Islet of Langerhans (tissue), 1 donor: ENCODE data around the gene RALGPS1.
"Not testable (repeated sequence)": the region's sequence is repeated elsewhere in the genome, so short reads cannot be mapped to it uniquely, and the experiment has no call there.

Experiments used
- FAIRE-seq: peaks from one replicate; lab custom pipeline; 2011; peaks lifted over from hg19 to GRCh38; lab: Jason Lieb, UNC

The RALGPS1 gene

DNA sequence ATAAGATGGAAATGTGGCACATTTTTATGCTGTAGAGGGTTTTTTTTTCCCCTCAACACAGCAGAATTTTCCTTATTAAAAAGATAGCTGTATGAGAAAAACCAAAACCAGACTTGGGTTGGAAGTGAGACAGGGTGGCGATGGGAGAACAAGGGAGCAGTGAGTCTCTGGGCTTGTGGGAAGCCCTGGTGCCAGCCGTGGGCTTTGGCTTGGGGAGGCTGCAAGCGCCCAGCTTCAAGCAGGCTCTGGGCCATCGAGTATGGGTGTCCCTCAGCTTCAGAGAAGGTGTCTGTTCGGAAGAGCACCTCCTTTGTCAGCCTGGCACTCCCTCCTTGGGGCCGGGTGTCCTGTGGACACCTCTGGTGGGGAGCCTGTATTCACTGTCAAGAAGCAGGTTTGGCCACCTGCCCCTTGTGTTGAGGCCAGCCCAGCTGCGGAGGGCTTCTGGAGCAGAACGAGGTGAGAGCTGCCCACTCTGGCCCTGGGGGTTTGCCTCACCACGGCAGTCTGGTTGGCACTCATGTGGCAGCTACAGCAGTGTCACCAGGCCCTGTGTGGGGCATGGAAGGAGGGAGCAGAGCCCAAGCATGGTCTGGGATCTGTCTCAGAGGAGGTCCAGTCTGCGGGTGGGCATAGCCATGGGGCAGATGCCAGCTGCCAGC, 245.5 kb downstream of the RALGPS1 start:
- FAIRE-seq: no peak

DNA sequence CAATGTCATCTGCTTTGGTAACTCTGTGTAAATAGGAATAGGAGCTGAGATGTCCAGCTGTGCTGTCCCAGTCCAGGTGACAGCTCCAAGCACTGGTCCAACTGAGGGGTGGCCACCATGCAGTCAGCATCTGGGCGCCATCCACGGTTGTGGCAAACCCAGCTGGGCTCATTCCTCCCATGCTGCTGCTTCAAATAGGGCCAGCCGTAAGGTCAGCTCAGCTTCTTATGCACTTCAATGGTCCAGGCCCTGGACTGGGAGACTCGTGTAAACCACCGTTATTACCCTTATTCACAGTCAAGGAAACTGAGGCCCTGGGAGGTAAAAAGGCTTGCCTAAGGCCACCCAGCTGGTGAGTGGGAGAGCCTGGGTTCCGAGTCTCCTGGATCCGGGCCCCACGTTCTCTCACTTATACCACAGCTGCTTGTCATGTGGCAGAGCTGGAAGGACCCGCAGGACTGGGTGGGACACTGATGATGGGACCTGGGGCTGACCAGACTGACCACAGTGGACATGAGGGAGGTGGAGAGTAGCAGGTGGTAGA, 246.6 kb downstream of the RALGPS1 start:
- no peak for FAIRE-seq

DNA sequence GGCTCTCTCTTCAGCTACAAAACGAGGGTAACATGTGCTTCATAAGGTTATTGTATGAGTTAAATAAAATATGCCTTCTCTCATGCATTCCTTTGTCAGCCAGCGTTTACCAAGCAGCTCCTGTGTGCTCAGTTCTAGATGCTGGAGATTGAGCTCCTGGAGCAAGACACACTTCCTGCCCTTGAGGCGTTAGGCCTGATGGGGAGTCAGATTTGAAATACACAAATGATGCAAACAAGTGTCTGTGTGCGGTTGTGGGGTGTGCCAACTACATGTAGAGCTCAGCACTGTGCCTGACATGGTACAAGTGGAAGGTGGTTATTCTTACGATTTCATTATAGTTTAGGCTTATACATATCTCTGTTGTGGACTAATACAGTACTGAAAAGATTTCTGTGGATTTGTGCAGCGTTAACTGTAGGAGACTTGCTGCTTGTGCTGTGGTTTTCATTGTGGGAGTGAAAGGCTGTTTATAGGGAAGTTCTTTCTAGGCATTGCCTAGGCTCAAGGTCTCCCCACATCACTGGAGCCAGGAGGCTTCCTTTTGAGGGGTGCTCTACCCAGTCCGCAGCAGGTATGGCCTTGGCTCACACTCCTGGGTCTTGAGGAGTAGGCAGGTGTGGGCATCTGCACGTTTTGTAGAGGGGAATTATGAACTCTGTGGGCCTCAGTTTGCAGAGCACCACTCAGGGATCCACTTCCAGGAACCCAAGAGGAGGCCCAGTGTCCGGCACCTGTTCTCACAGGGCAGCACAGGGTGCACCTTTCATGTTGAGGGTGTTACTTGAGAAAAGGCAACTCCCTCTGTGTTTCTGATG, 247.7 kb downstream of the RALGPS1 start:
- no peak for FAIRE-seq

DNA sequence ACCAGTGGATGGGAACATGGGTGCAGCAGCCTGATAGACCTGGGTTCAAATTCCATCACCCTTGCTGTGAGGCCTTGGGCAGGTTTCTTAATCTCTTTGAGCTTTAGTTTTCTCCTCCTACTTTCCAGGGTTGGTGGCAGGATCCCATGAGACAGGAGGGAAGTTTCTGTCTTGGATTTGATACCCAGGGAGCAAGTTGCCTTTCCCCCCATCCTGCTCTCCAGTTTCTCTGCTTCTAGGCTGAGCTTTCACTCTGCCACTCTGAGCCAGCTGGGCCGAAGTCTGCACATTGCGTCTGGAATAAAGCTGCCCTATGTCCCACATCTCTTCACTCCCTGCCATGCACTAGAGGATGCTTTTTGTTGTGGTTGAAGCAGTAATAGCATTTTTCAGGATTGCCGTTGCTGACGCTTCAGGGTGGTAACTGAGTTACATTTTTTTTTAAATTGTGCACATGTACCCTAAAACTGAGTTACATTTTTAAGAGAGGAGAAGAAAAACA, 248.3 kb downstream of the RALGPS1 start:
- FAIRE-seq: no peak

DNA sequence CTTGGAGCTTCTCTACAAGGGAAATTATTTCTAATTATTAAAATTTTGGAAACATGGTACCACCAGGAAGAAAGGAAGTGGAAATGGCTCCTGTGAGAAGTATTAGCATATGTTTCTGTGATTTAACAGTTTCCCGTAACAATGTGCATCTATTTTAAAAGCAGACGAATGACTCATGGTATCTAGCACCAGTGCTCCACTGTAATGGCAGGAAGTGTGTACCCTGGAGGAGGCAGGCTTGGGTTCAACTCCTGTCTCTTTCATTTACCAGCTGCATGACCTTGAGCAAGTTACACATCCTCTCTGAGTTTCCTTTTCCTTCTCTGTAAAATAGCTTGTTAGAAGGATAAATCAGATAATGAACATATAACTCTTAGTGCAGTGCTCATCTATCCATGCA, 248.8 kb downstream of the RALGPS1 start:
- no peak for FAIRE-seq

DNA sequence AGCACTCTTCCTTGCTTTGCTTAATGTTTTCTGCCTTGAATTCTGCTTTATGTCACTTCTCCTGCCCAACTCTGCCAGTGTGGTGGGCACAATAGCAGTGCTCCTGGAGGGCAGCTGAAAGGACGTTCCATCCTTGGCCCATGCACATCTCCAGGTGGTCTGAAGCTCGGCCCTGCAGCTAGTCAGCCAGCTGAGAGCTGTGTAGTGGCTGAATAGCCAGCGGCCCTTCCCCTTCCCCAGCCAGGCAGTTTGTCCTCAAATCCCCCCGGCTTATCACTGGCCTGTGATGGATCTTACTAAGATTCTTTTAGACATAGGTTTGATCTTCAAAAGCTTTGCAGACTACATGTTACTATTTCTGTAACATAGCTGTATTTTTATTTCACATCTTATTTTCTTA, 250.5 kb downstream of the RALGPS1 start:
- FAIRE-seq: no peak

DNA sequence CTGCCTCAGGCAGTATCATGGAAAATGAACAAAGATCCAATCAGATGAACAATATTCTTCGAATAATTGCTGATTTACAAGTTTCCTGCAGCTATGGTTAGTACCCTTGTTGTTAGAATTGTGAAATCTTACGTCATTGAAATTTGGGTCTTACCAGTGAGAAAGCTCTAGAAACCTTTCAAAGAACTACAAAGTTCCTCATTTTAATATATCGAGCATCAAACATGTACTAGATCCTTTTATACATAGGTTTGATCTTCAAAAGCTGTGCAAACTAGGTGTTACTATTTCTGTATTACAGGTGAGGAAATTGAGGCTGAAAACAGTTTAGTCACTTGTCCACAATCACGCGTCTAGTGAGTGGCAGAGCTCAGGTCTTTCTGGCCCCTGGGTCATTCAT, 251.5 kb downstream of the RALGPS1 start:
- no peak for FAIRE-seq

DNA sequence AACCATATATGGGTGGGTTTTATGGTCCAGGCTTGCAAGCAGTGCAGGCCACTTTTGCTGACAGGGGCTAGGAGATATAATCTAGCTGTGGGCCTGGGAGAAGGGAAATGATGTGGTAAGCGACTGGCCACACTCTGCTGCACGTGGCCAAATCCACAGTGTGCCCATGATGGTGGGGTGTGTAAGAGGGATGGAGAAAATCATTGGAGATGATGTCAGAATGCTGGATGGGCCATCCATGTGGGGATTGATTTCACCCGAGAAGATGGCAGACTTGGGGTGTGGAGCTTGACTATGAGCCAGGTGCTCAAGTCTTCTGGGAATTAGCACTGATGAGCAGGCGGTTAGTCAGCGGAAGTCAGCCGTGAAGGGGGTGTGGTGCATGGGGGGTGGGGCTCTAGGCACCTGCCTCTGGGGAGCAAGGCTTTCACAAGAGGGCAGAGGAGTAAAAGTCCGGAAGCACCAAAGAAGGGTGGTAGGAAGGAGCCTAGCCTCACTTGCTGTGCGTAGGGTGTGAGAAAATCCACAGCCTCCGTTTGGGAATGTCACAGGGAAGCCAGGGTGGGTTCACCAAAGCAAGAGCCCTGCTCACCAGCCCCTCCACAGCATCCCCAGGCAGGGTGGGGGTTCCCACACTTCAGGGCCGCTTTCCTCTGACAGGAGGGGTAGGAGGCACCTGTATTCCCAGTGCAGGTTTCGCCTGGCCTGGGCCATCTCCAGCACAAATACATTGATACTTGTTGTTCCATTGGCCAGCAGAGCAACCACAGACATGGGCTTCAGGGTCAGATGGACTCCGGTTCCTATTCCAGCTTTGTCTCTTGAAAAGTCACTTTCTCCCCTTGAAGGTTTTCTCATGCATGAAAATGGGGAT, 252.3 kb downstream of the RALGPS1 start:
- FAIRE-seq: no peak

DNA sequence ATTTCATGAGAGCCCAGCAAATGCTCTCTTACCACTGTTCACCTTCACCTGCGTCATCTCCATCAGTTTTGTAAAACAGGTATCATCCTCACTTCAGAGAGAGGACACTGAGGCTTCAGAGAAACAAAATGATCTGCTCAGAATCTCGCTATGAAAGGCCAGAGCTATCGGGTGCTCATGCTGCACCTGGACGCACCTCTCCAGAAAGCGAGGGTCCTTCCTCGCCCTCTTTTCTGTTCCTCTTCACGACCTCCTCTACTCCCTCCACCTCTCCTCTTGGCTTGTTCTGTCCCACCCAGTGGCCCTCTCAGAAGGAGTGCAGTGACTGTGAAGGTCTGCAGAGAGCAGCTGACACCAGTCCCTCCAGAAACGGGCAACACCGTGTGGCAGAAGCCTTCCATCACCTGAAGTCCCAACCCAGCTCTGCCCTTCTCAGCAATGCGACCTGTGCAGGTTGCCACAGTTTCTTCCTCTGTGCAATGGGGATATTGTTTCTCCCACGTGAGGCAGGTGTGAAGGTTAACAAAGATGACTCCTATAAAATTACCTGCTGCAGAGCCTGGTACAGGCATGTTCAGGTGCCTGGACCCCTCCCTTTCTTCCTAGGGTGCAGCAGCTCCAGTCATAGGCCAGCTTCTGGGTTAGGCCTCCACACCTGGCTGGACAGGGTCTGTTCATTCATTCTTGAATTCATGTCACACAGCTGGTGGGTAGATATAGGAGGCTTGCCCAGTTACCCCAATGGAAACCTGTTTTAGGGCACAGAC, 253.2 kb downstream of the RALGPS1 start:
- FAIRE-seq: no peak

DNA sequence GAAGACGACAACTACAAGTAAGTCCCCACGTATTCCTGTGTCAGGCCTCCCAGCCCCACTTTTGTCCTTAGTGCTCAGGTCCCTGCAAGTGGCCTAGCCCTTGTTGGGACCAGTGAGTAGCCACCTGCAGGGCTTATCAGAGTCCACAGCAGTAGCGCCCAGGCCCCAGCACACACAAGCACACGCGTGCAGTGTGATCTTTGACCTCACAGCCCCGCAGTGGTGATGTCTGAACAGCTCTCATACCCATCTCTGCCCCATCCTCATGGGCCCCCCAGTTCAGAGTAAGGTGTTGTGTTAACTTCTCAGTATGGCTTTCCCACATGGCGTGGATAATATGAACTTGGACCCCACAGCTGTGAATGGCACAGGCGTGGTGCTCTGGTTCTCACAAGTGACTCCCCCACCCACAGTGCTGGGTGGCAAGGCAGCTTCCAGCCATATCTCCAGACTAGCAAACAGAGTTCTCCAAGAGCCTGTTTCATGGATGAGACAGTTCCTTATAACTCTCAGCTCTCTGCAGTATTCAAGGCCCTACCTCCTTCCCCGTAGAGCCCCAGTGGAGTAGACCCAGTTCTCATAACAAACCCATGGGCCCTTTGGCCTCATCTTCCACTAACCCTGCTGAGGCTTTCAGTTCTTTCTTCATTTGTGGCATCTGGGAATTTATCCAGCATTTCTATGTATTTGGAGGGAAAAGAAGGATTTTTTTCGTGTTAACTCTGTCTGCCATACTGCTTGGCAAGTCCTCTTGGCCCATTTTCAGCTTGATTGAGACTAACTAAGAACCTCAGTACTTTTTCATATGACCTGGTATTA, 254.4 kb downstream of the RALGPS1 start:
- FAIRE-seq: no peak

DNA sequence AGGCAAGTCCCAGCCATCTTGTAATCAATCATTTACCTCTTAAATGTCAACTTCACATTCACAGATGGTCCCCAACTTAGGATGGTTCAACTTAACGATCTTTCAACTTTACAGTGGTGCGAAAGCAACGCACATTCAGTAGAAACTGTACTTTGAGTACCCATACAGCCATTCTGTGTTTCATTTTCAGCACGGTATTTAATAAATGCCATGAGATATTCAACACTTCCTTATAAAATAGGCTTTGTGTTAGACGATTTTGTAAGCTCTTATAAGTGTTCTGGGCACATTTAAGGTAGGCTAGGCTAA, 254.9 kb downstream of the RALGPS1 start:
- FAIRE-seq: no peak

DNA sequence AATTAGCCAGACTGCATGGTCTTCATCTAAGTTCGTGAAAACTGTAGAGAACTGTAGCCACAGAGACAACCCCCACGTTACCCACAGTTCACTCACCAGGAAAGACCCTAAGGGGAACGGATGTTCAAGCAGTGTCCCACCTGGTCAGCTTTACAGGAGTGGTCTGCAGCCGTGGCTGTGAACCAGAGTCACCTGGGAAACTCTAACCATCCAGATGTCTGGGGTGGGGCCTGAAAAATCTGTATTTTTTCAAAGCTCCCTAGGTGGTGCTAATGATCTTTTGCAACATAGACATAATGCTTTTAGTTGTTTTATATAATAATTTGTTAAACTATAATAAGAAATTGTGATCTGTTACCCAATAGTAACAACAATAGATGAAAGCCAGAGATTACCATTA, 255.5 kb downstream of the RALGPS1 start:
- no peak for FAIRE-seq

DNA sequence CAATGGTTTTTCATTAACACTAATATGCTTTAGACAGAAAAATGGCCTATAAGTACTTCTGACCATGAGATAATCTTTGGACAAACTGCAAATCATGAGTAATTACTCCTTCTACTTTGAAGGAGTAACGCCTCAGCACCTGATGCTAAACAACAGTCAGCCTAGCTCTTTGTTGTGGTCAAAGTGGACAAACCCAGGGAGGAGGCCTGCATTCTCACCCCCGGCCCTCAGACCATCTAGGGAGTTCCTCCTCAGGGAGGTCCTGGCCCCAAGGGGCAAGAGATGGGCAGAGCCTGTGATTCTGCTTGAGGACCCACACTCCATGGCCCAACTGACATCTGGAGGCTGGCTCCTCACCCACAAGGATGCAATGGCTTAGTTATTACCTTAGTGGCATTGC, 256.1 kb downstream of the RALGPS1 start:
- no peak for FAIRE-seq

DNA sequence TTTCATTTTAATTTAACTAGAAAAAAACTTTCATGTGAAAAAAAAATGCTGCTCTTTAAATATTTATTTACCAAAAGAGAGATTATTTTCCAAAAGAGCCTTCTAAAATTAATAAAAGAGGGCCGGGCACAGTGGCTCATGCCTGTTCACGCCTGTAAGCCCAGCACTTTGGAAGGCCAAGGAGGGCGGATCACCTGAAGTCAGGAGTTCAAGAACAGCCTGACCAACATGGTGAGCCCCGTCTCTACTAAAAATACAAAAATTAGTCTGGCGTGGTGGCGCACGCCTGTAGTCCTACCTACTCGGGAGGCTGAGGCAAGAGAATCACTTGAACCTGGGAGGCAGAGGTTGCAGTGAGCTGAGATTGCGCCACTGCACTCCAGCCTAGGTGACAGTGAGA, 256.8 kb downstream of the RALGPS1 start:
- not testable (repeated sequence) for FAIRE-seq

DNA sequence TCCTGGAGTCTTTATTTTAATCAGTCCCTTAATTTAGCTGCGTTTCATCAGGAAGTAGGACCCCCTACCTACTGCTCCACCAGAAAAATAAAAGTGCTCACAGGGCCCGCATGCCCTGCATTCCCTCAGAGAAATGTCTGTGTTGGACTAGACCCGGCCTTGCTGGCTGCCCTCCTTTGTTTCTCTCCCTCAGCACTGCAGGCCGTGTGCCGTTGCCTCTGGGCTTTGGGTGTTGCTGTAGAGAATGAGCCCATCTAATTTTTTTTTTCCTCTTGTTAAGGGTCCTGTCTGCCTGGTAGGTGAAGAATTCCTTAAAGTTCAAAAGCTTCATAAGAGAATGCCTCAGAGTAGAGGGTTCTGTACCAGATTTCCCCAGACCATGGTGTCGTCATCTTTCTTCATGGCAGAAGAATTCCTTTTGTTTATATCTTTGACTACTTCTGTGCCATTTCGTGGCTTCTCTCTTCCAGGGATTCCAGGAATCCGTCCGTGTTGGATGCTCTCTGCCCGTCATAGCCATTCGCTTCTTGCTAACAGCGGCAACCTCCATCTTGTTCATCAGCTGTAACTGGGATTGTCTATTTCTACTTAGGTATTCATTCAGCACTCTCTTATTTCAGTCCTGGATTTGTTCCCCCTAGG, 257.6 kb downstream of the RALGPS1 start:
- FAIRE-seq: no peak

DNA sequence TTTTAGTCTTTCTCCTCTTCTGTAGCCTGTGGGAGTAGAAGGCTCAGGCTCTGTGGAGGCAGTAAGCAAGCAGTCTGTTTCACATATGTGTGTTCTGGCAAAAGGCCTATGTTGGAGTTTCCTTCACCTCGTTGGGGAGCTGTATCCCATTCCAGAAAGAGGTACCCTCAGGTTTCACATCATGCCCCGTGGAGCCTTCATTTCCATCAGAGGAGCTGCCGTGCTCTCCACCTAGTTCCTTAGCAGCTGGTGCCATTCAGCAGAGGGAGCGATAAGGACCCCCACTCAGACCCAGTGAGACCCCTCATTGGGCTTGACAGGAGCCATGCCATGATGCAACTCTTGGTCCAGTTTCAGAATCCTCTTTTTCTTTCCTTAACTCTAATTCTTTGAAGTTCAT, 258.5 kb downstream of the RALGPS1 start:
- no peak for FAIRE-seq

DNA sequence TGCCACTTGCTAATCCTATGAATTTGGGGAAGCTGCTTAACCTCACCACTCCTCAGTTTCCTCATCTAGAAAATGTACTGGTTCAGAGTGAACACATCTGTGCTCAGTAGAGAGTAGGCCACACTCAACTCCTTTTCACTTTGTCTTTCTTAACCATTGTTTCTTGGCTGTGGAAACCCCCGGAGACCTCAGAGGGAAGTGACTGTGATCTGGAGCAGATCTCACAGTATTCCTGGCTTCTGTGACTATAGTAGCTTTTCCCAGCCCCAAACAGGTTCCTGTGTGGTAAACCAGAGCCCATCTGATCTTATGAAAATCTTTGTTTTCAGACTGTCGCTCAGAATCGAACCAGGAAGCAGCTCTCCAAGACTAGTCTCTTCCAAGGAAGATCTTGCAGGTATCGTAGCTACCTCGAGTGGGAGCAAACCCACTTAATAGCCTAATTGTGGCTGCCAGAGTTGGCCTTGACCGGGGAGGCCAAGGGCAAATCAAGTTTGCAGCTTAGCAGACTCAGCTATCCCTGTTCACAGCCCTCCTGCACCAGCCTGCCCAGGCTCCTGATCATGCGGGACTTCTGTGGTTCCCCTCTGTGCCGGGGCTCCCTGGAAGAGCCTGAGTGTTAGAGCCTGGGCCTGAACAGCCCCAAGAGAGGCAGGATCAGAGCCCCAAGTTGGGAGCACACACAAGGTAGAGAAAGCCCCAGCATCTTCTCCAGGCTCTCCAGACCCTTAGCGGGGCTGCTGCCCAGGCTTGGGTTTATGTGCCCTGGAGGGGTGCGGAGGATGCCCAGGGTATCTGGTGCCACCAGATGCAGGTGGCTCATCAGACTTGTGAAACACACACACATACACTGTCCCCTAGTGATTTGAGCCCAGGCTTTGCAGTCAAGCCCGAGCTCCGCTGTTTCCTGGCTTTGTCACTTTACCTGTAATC, 260.1 kb downstream of the RALGPS1 start:
- no peak for FAIRE-seq

DNA sequence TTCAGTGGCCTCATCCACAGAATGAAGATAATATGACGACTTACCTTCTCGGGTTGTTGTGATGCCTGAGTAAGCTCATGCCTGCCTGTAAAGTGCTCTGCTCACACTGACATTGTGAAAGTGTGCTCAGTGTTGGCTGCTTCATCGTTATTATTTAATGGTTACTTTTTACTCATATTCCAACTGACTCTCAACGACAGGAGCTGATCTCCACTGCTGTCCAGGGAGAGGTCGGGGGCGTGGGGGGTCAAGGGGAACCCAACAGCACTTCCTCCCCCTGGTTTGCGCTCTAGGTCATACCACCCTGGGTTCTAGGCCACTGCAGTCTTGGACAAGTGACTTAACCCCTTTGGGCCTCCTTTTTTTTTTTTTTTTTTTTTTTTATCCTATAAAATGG, 260.7 kb downstream of the RALGPS1 start:
- no peak for FAIRE-seq

DNA sequence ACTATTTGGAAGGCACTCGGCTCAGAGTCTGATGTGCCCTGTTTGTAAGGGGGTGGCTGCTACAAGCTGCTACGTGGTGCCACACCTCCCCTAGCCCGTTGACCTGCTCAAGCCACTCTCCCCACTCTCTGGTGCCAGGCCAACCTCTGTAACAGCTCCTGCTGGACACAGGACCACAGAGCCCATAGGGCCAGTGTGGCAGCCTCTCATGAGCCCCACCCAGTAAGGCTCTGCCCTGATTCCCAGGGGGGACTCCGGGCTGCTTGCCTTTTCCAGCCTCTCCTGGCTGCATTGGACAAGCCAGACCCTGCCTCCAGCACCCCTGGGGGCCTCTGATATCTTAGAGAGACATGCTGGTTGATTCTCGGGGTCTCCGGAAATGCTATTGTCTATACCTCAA, 261.2 kb downstream of the RALGPS1 start:
- FAIRE-seq: no peak
